ENCODE data around the gene DIAPH2.
A peak's percentile ranks its signal among the peaks of the same experiment; 100 is the strongest.

DIAPH2 gene

DNA sequence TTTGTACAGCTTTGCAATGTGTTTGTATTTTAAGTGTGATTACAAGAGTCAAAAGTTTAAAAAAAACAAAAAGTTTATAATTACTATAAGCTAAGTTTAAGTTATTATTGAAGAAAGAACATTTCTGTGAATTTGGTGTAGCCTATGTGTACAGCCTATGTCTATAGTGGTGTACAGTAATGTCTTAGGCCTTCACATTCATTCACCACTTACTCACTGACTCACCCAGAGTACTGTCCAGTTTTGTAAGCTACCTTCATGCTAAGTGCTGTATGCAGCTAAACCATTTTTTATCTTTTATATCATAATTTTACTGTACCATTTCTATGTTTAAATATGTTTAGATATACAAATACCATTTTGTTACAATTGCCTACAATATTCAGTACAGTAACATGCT is 381.3 kb downstream of the DIAPH2 start:
- no peak for DNase-seq

DNA sequence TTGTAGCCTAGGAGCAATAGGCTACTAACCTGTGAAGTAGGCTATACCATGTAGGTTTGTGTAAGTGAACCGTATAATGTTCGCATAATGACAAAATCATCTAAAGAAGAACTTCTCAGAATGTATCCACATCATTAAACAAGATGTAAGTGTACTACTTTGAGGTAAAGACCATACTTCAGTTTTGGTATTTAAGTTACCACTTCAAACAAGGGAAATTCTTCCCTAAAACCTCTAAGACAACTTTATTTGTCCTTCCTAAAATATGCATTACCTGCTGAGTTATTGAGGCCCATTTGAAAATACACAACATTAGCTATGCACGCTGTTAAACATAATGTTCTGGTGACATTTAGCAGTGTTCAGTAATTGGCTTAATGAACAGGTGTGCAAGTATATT is 381.7 kb downstream of the DIAPH2 start:
- DNase-seq: no peak

DNA sequence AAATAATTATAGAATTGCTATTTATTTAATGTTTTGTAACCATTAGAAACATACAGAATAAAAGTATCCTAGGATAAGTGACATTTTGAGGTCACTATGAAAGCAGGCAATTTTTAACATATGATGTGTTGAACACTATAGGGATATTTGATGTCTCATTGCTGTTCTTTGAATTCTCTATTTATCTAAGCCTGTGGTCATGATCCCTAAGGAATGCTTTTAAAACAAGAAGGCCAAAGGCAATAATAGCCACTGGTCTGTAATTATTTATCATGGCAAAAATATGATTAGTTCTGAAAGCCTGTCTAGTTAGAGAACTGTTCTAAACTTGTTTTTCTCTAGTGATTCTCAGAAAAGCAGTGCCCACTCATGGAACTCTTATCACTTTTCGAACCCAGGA is 385.7 kb downstream of the DIAPH2 start:
- no peak for DNase-seq

DNA sequence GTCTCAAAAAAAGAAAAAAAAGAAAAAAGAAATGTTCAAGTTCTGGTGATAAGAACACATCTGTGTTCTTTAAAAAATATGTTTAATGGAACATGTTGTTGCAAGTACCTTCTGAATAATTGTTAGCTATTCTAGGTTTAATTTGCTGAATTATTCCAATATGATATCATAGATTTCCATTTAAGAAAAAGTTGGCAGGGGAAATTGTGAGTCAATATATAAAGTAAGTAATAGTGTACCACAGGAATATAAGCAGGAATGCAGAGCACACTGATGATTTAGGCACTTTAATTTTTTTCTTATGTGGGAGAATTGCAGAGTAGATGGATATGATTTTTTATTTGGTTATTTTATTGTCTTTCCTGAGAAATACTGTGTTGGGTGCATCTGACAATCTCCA is 389.8 kb downstream of the DIAPH2 start:
- DNase-seq: no peak

DNA sequence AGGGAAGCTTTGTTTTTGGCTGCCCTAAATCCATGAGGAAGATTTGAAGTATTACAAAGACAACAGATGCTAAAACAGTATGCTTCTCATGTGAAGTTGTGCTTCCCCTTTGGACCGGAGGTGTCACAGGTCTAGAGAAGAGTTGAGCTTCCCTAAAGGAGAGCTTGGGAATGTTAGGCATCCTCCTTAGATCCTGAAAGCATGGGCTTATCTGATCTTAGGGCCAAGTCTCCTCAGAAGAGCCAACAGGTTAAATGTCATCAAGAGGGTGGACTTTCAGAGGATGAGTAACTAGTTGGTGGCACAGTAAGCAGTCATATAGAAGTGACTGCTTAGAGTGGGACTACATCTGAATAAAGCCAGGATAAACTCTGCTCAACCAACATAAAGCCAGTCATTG is 404.5 kb downstream of the DIAPH2 start:
- DNase-seq: no peak

DNA sequence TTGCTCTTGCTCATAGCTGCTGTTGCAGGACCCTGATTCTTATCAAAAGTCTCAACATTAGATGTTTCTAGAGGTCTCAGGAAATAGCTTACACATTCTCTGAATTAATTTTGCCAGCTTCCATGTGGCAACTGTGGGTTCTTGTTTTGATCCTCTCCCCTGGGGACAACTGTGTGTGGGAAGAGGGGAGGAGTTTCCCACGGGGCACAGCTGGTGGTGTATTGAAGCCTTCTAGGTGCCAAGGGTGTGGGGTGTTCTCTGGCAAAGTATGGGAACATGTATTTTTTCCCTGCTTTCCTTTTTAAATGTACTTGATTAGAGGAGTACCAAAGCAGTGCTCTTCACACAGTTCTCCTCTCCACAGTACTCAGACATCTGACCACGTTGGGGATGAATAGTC is 411.7 kb downstream of the DIAPH2 start:
- no peak for DNase-seq

DNA sequence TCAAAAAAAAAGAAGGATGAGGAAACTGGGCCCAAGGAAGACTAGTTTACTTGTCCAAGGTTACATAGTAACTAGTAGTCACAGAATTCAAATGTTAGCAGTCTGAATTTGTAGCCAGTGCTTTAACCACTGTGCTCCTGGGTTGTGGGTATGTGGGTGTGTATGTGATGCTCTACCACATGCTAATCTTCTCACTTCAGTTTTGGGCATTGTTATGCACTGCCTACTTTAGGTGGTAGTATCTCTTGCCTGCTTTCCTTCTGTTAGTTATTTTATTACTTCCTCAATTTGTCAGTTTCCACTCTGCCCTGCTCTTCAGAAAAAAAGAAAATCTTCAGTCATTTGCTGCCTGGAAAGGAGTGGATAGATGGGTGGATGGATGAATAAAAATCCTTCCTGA is 418.3 kb downstream of the DIAPH2 start:
- no peak for DNase-seq

DNA sequence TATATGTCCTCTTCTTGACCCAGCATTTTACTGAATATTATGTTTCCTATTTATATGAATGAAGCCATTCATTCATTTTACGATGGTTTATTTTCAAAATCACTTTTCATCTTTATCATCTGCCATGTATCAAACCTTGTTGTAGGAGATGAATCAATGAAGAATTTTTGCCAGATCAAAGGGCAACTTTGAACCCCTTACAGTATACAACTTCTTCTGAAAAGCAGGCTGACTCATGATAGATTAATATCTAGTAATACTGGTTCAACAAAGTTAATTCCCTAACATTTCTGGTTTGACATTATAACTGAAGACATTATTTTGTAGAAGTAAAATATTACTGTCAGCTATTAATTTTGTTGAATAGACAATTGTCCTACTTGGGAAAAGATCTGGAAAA is 425.1 kb downstream of the DIAPH2 start:
- no peak for DNase-seq

DNA sequence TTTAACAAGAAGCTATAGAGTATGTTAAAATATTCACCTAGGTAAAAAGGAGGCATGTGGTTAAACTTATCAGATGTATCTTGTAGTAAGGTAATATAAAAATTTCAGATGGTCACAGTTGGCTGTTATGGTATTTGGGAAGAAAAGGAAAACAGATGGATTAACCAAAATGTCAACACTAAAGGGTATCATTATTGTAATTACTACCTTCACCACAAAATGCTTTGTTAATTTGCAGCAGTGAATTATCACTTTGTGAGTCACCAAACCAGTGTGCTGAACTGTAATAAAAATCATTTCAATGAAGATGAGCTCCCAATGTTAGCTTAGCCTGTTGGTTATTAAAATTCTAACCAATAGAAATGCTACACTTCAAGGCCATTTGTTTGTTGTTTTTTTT is 432.9 kb downstream of the DIAPH2 start:
- DNase-seq: no peak

DNA sequence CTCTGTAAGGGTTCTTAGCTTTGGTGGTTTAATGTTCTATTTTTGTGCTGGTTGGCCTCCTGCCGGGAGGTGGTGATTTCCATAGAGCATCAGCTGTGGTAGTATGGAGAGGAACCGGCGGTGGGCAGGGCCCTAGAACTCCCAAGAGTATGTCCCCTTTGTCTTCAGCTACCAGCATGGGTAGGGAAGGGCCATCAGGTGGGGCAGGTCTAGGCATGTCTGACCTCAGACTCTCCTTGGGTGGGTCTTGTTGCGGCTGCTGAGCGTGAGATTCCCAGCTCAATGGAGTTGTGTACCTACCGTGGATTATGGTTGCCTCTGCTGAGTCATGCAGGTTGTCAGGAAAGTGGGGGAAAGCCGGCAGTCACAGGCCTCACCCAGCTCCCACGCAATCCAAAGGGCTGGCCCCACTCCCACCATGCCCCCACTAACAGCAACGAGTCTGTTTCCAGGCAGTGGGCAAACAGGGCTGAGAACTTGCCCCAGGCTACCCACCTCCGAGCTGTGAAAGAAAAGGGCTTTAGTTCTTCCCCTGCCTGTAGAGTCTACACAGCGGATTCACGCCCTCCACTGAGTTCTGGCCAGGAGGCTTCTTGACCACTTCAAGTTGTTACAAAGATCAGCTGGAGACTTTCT is 434.9 kb downstream of the DIAPH2 start:
- peak; percentile 30 for DNase-seq

DNA sequence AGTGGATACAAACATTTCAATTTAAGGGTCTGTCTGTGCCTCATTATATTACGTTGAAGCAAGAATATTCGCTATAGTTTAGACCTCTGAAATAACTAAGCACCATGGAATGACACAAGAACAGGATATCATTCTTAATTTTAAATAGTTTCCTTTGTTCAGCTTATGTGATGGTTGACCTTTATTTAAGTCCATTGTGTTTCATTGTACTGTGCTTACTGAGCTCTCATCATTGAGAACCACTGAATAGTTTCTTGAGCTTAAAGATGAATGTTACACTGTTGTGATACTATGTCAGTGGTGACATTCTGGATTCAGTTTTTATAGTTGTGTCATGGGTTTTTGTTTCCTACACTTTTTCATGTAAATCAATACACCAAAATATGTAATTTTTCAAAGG is 438.4 kb downstream of the DIAPH2 start:
- DNase-seq: no peak

DNA sequence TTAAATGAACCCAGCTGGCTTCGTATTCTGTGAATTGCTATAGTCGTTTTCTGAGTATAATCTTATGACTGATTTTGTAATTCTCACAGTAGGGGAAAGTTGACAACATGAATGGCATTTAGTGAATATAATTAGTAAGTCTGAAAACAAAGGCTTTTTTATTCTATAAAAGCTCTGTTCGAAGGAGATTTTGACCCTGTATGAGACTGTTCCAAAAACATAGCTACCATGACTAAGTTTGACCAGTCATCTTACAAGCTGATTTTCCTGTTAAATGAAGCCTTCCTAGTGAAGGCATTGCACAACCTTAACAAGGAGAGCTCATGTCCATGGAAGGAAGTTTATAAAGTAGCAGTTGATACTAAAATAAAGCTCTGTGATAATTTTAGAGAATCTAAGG is 441.4 kb downstream of the DIAPH2 start:
- no peak for DNase-seq

DNA sequence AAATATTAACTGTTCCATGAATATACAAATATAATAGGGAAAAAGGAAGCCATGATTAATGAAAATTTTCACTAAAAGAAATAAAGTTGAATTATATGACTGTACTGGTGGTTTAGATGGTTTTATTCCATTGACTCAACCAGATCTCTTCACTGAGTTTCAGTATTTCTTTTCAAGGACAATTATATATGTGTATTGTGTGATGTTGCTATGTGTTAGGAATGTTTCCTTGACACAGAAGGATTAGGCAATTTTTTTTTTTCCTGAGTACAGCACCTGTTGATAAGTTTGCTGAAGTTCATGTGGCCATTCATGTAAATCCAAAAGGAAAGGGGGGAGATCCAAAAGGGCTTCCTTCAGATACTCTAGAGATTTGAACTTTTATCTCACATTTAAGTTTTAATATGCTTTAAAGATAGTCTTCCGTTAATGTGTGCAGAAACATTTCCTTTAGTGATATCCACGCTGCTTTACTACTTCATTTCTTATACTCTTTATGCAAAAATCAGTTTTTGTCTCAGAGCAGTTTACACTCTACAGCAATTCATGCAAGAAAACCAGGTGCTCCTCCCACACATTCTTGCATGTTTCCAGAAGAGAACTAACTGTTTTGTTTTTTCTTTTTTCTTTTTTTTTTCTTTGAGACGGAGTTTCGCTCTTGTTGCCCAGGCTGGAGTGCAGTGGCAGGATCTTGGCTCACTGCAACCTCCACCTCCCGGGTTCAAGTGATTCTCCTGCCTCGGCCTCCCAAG is 448.2 kb downstream of the DIAPH2 start:
- no peak for DNase-seq

DNA sequence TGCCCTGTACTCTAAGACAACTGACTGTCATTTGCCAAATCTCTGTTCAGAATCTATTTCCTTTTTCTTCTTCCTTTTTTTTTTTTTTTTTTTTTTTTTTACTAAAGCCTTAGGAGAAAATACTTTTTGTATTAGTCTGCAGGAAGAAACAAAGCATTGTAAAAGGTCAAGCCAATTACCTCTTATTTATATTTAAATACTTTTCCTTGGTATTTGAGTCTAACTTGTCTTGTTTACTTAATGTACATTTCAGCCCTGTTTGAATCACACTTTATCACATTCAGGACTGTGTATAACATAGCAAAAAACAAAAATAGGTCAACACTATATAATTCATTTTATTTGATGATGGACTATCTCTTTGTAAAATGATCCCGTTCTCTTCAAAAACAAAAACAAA is 461.3 kb downstream of the DIAPH2 start:
- DNase-seq: no peak

DNA sequence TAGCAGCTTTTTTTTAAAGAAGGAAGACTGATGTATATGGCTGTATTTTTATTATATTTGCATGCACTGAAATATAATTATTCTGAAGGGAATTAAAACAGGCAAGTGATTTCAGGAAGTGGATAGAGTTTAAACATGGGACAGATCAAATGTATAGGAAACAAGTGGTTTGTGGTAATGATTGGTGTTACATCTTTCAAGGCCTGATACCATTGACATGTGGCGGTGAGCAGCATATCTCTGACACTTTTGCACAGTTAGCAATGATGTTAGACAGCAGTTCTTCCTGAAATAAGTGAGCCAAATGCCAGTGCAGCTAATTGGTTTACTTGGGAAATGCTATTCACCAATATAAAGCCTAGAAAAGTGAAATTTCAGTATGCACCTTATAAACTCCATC is 471.2 kb downstream of the DIAPH2 start:
- no peak for DNase-seq

DNA sequence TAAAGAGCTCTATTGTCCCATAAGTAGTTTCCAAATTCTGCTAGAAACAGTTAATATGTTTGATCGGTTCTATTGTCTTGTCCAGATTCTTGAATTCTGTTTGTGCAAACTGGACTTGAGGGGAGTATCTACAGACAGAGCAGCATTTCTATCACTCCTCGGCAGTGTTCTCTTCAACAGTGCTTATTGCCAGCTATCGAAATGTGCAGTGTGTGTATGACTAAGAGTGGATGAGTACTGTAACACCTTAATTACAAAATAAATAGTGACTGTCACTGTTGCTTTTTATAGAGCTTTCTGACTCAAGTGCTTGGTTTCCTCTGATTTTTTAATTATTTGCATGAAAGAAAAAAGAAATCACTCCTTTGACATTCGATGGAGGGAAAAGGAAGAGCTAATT is 473.6 kb downstream of the DIAPH2 start:
- DNase-seq: no peak

DNA sequence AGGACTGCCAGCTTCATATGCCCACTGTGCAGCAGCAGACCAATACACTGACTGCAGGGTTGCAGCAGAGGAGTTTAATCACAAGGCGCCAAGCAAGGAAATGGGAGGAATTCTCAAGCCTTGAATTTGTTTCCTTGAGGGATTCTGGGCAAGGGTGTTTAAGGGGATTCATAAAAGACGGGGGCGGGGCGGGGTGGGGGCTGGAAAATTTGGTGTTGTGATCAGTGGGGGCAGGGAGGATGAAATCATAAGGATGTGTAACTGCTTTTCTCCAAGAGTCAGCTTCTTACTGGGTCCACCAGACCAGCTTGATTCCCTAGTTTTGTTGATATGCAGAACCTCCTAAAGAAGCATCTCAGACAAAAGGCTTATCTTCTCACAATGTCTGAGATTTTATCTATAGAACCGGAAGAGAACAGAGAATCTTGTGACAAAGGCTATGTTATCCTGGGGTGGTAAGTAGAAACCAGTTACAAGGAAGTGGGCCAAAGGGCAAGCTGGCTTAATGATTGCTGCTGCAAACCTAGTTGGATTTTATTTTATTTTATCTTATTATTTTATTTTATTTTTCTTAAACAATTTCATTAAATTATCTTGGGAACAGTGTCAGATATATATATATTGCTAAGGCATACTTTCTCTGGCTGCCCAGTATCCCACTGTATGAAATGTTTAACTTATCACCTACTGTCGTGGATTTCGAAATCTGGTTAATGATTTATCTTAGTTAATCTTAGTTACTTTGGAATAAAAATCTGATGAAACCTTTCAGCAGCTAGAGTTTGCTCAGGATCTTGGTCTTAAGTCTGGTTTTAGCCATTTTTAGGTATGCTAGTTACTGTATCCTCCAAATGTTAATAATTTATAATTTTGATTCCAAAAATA is 475.5 kb downstream of the DIAPH2 start:
- no peak for DNase-seq

DNA sequence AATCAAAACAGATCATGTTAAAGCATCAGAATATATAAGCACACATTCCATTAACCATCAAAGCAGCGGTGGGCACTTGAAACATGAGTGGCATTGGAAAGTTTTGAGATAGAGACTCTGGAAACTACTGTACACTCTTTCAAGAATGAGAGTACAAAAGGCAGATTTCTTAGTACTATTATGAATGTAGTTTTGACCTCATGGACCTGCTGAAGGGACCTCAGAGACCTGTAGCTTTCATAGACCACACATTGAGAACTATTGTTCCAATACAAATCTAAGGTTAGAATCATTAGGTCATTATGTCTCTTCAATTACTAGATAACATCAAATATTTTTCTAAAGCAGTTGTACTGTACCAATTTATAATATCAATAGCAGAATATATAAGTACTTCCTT is 482.7 kb downstream of the DIAPH2 start:
- no peak for DNase-seq

DNA sequence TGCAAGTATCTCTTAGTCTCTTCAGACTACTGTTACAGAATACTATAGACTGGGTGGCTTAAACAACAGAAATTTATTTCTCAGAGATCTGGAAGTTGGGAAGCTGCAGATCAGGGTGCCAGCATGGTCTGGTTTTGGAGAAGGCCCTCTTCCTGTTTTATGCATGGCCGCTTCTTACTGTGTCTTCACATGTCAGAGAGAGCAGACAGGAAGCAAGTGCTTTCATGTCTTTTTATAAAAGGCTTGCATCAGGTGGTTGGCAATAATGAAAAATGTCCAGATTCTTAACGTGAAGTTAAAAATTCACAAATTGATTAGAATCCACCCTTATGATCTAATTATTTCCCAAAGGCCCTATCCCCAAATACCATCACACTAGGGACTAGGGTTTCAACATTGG is 484.0 kb downstream of the DIAPH2 start:
- DNase-seq: no peak

DNA sequence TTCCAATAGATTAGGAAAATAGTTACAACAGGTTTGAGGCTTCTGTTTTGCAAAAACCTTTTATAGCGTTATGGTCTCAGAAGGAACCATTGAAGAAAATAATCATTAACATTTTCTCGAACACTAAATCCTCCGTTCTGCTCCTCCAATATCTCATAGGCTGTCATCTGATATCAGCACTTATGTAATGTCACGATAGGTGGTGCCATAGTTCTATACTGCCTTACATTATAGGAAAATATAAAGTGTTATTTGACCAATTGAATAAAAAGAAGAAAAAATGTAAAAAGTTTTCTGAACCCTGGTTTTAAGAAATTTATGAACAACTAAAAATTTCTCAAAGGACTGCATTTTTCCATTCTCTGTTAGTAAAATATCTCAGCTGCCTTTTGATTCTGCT is 490.5 kb downstream of the DIAPH2 start:
- DNase-seq: no peak

DNA sequence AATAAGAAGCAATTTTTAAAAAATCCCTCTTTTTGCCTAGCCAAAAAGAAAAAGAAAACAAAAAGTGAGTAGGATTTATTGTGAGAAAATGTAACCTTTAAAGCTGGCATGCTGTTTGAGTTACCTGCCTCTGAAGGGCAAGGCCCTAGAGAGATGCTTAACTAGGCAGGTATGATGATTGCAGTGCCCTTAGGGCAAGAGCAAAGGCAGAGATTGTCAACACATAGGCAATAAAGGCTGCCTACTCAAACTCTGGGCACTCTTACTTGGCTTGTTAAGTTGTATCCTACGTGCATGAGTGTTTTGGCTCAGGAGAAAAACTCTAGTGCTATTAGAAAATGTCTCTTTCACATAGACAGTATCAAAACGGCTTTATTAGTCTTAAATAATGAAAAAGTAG is 505.0 kb downstream of the DIAPH2 start:
- no peak for DNase-seq

DNA sequence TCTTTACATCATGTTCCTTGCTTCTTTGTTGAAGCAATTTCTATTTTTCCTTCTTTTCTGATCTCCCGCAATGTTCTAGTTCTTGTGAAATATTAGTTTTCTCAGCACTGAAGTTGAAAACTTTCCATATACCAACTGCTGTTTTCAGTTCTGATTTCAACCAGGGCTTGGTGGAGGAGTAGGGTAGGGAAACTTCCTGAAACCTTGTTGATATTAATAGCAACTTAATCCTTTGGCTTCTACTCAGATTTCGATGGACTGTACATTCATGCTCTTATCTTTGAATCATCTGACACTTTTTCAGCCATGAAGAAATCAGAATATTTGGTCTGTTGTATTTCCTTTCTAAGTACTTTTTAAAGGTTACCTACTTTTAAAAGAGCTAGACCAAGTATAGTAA is 514.9 kb downstream of the DIAPH2 start:
- no peak for DNase-seq

DNA sequence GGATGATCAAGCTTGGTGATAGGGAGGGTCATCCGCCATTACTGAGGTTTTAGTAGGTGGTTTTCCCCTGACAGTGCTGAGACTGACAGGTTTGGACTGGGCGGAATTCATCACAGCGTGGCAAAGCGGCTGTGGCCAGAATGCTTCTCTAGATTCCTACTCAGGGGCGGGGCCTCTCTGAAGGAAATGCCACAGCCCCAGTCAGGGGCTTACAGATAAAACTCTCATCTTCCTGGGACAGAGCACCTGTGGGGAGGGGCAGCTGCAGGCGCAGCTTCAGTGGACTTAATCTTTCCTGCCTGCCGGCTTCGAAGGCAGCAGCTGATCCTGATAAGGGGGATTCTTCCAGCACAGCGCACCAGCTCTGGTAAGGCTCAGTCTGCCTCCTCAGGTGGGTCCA is 515.8 kb downstream of the DIAPH2 start:
- no peak for DNase-seq

DNA sequence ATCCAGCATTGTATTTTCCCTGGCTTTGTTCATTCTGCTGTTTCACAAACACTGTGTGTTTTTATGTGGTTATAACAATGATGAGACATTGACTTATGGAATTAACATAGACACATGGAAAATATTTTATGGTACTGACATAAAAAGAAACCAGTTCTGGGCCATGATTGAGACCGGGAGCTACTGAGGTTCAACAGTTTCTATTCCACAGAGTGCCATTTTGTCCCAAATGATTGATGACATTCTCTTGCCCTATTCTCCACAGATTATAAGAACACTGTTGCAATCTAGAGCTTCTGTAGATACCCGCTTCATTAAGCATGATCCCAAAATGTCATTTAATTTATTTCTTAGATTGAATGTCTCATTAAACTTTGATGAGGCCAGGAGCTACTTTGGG is 525.9 kb downstream of the DIAPH2 start:
- no peak for DNase-seq

Measured in NCI-H2107 (cell line).